Esophagus muscularis mucosa (tissue), 3 donors: Measurements from ENCODE around the gene THRB.

Experiments used
- EP300 ChIP-seq: sonication (generic); formaldehyde crosslinking; IDR thresholded peaks from one replicate; pipeline ENCODE4 v1.6.1; 2017; ENCODE audit warnings: antibody characterized with exemption
- POLR2AphosphoS5 ChIP-seq, 2 donors: sonication (generic); formaldehyde crosslinking; IDR thresholded peaks; one replicate each; pipeline ENCODE4 v1.6.1; 2017; ENCODE audit warnings: antibody characterized with exemption in 2 of 2

- TF ChIP-seq POLR2AphosphoS5 (IDR thresholded peaks at IDR 0.05) (no peak), EP300 (no peak)
Measured at GRCh38 chr3:24185738-24186384, 308.8 kb downstream of the THRB start.
